ENCODE results near the gene B9D2.

- TF ChIP-seq CTCF (conservative IDR thresholded peaks at IDR 0.05; ENCODE audit: low read depth, low read length) (no peak), RCOR1 (IDR thresholded peaks at IDR 0.05; ENCODE audit: insufficient replicate concordance, low read length) (no peak), POLR2A (IDR thresholded peaks at IDR 0.05; ENCODE audit: low read depth, low read length) (no peak), CHD1 (IDR thresholded peaks at IDR 0.05; ENCODE audit: low read depth, low read length) (no peak)
Observed at GRCh38 chr19:41320568-41320967, 43.4 kb downstream of the B9D2 start.

Data from IMR-90 (cell line).